ENCODE measurements around the gene GALT.

The GALT gene

GRCh38 chr9:34686231-34686630 lies 39.8 kb downstream of the GALT start:
- no peak for DNase-seq

- DNase-seq, result no peak
Observed at GRCh38 chr9:34686732-34687131, 40.3 kb downstream of the GALT start.

GRCh38 chr9:34687276-34688030 lies 41.0 kb downstream of the GALT start:
- no peak for DNase-seq

GRCh38 chr9:34688329-34689115 lies 42.0 kb downstream of the GALT start:
- DNase-seq, result no peak

GRCh38 chr9:34689116-34689470 lies 42.6 kb downstream of the GALT start:
- no peak for DNase-seq

GRCh38 chr9:34689512-34689911 lies 43.0 kb downstream of the GALT start:
- DNase-seq, result no peak

- no peak for DNase-seq
Observed at GRCh38 chr9:34690983-34691935, 44.8 kb downstream of the GALT start, which contains the start of gene CCL19. Gene CCL19, minus strand, starts transcription at chr9:34691276. Its CDS starts 137 bp downstream, at chr9:34691139.

GRCh38 chr9:34691936-34692315 lies 45.5 kb downstream of the GALT start:
- DNase-seq, result no peak

GRCh38 chr9:34693560-34693959 lies 47.1 kb downstream of the GALT start:
- DNase-seq, result no peak

GRCh38 chr9:34694811-34695210 lies 48.3 kb downstream of the GALT start:
- no peak for DNase-seq
